Osteoblast (primary cell): ENCODE data around the gene MAD1L1. TPM values are rescaled to one million over a fixed set of nuclear protein-coding genes. Genes with fewer than 3 reads are reported as not detected.

Source experiments
- DNase-seq: peaks from one replicate; pipeline ENCODE4 v3.0.0; 2011; ENCODE audit warnings: low spot score, mixed read lengths; ENCODE audit not compliant: insufficient read length; ENCODE audit errors: missing footprints
- H2AFZ ChIP-seq: 2 replicates; pipeline ENCODE4 v1.6.0; 2011; ENCODE audit warnings: mild to moderate bottlenecking, low read length
- H3K27ac ChIP-seq: 2 replicates; pipeline ENCODE4 v1.5.1; 2011; ENCODE audit warnings: mild to moderate bottlenecking, low read depth, low read length, moderate library complexity
- H3K27me3 ChIP-seq: 2 replicates; pipeline ENCODE4 v1.6.0; 2012; ENCODE audit warnings: mild to moderate bottlenecking, control low read depth, inconsistent platforms, low read length, moderate library complexity; ENCODE audit not compliant: insufficient read depth
- H3K36me3 ChIP-seq: 2 replicates; pipeline ENCODE4 v1.5.1; 2011; ENCODE audit warnings: mild to moderate bottlenecking, low read length, control low read depth, moderate library complexity; ENCODE audit not compliant: insufficient read depth
- H3K4me1 ChIP-seq: 2 replicates; pipeline ENCODE4 v1.5.1; 2011; ENCODE audit warnings: mild to moderate bottlenecking, low read length, control low read depth, moderate library complexity; ENCODE audit not compliant: insufficient read depth
- H3K4me2 ChIP-seq: 2 replicates; pipeline ENCODE4 v1.6.0; 2011; ENCODE audit warnings: mild to moderate bottlenecking, low read length; ENCODE audit not compliant: insufficient read depth
- H3K4me3 ChIP-seq: fragments of 200-600 bp; sonication (generic); 3 replicates; pipeline ENCODE4 v1.5.1; 2012; ENCODE audit warnings: mild to moderate bottlenecking, low read length, inconsistent platforms; ENCODE audit not compliant: insufficient read depth
- H3K79me2 ChIP-seq: 2 replicates; pipeline ENCODE4 v1.6.0; 2012; ENCODE audit warnings: mild to moderate bottlenecking, low read length, control low read depth, inconsistent platforms; ENCODE audit not compliant: insufficient read depth
- H3K9me3 ChIP-seq: 2 replicates; pipeline ENCODE4 v1.5.1; 2011; ENCODE audit warnings: low read depth, low read length, control low read depth
- H4K20me1 ChIP-seq: 2 replicates; pipeline ENCODE4 v1.6.0; 2012; ENCODE audit warnings: mild to moderate bottlenecking, low read length, control low read depth; ENCODE audit not compliant: insufficient read depth
- total RNA-seq: library from RNA; depleted of rRNA; stranded (reverse); fragments of >200 nt; gene quantifications from 2 replicates; pipeline ENCODE4 v1.2.3, GENCODE V29; 2012
- TF ChIP-seq, protein P1 (sequence below): IDR thresholded peaks from 2 replicates; pipeline ENCODE4 v1.5.1; 2011; ENCODE audit warnings: mild to moderate bottlenecking, low read depth, low read length, moderate library complexity; ENCODE audit errors: extremely low read depth

MAD1L1 gene
- total RNA-seq, 1 donor: 66.2 TPM

DNA sequence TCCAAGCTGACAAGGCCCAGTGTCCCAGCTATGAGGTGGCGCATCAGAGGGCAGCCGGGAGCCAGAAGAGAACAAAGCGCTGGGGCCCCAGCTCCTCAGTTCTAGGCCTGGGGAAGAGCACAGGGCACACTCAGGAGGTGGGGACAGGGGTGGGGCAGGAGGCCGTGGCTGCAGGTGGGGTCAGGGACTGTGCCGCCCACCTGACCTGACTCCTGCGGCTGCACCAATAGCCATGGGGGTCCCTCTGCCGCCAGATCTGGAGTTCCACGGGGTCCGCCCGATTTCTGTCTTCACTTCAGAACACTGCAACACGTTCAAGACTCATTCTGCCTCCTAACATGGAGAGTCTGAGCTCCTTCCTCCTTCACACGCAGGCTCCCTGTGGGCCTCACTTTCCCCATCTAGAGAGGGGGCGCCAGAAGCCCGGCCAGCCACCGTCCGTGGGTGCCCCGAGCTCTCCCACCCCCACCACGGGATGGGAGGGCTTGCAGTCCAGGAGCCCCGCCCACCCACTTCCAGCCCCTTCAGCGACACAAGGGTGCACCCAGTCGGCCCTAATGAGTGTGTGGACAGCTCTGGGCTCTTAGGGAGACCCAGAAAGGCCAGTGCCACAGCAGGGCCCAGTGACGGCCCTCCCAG lies 278.3 kb downstream of the MAD1L1 start:
- Histone ChIP-seq H4K20me1 (no peaks in the 10 kb centered on the region), H3K4me2 (no peak overlapping the region), H3K79me2 (no peaks in the 10 kb centered on the region), H2AFZ (no peak overlapping the region), H3K27me3 (no peaks in the 10 kb centered on the region), H3K36me3 (no peaks in the 10 kb centered on the region), H3K9me3 (no peaks in the 10 kb centered on the region), H3K27ac (no peak overlapping the region), H3K4me1 (no peaks in the 10 kb centered on the region), H3K4me3 (no peak overlapping the region)
- TF ChIP-seq, protein P1, sequence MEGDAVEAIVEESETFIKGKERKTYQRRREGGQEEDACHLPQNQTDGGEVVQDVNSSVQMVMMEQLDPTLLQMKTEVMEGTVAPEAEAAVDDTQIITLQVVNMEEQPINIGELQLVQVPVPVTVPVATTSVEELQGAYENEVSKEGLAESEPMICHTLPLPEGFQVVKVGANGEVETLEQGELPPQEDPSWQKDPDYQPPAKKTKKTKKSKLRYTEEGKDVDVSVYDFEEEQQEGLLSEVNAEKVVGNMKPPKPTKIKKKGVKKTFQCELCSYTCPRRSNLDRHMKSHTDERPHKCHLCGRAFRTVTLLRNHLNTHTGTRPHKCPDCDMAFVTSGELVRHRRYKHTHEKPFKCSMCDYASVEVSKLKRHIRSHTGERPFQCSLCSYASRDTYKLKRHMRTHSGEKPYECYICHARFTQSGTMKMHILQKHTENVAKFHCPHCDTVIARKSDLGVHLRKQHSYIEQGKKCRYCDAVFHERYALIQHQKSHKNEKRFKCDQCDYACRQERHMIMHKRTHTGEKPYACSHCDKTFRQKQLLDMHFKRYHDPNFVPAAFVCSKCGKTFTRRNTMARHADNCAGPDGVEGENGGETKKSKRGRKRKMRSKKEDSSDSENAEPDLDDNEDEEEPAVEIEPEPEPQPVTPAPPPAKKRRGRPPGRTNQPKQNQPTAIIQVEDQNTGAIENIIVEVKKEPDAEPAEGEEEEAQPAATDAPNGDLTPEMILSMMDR: no peak
- no peak for DNase-seq

DNA sequence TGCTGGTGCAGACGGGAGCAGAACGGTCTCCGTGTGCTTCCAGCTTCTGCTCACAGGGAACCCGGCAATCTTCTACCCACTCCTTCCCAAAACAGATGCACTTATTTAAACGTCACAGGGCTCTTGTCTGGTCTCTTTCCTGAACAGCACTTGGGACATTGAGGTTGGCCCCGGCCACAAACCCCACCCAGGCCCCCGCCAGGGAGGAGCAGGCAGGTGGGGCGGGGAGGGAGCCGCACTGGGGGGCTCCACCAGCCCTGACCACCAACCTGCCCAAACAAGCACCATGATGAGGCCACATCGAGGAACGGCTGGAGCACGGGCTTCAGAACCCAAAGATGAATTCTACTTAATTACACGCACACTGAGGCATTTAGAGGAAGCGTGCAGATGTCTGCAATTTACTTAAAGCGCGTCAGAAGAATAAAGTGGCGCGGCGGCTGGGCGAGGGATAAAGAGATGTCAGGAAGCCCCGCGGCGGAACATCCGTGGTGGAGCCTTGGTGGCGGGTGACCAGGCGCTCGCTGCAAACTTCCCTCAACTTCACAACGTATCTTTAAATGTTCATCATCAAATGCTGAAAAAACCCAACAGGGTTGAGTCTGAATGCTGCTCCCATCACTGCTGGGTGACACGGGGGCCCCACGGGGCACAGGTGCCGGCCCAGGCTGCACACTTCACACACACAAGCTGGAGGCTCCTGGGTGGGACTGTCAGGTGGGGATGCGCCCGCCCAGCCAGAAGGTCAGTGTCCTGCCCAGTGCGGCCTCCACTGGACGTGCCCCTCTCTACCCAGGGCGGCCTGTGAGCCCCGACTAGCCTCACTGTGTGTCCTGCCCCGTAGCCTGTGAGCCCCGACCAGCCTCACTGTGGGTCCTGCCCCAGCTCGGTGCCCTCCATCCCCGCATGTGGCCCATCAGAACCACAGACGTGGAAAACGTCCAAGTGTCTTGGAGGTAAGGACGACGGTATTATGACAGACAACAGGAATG lies 279.2 kb downstream of the MAD1L1 start:
- Histone ChIP-seq H3K4me3 (no peak overlapping the region), H4K20me1 (no peaks in the 10 kb centered on the region), H3K36me3 (no peaks in the 10 kb centered on the region), H3K4me2 (no peak overlapping the region), H2AFZ (no peak overlapping the region), H3K9me3 (no peaks in the 10 kb centered on the region), H3K27me3 (no peaks in the 10 kb centered on the region), H3K79me2 (no peaks in the 10 kb centered on the region), H3K4me1 (no peaks in the 10 kb centered on the region), H3K27ac (no peak overlapping the region)
- no peak for DNase-seq
- TF ChIP-seq, protein P1: no peak

- no peaks in the 10 kb centered on the region for H3K36me3 ChIP-seq
- TF ChIP-seq, protein P1: no peak
- DNase-seq: no peak
- no peak overlapping the region for H2AFZ ChIP-seq
- no peaks in the 10 kb centered on the region for H3K4me1 ChIP-seq
- H3K9me3 ChIP-seq: no peaks in the 10 kb centered on the region
- no peak overlapping the region for H3K27ac ChIP-seq
- H4K20me1 ChIP-seq: no peaks in the 10 kb centered on the region
- H3K4me3 ChIP-seq: no peak overlapping the region
- H3K79me2 ChIP-seq: no peaks in the 10 kb centered on the region
- H3K4me2 ChIP-seq: no peak overlapping the region
- H3K27me3 ChIP-seq: no peaks in the 10 kb centered on the region
Measured at GRCh38 chr7:1952781-1953180, 280.0 kb downstream of the MAD1L1 start.

GRCh38 chr7:1952169-1952760 lies 280.5 kb downstream of the MAD1L1 start:
- Histone ChIP-seq H3K27me3 (no peaks in the 10 kb centered on the region), H3K36me3 (no peaks in the 10 kb centered on the region), H3K4me1 (no peaks in the 10 kb centered on the region), H3K79me2 (no peaks in the 10 kb centered on the region), H4K20me1 (no peaks in the 10 kb centered on the region), H3K4me2 (no peak overlapping the region), H3K9me3 (no peaks in the 10 kb centered on the region), H2AFZ (no peak overlapping the region), H3K27ac (no peak overlapping the region), H3K4me3 (no peak overlapping the region)
- TF ChIP-seq, protein P1: no peak
- DNase-seq: no peak
